ENCODE measurements around the gene TRIM48. TPM values are rescaled to one million over a fixed set of nuclear protein-coding genes. Genes with fewer than 3 reads are reported as not detected.
"Not testable (repeated sequence)": the region's sequence is repeated elsewhere in the genome, so short reads cannot be mapped to it uniquely, and the experiment has no call there.

TRIM48 gene, protein sequence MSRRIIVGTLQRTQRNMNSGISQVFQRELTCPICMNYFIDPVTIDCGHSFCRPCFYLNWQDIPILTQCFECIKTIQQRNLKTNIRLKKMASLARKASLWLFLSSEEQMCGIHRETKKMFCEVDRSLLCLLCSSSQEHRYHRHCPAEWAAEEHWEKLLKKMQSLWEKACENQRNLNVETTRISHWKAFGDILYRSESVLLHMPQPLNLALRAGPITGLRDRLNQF
- not detected for total RNA-seq

GRCh38 chr11:55261855-55262254, at the start of gene TRIM48:
Gene TRIM48 (plus strand): TSS chr11:55262155. CDS start chr11:55262268, 113 bp downstream.
- 55 to 64% methylated on average over 2 of the region's 2 CpGs for WGBS, 2 donors

GRCh38 chr11:55238316-55238715, 23.6 kb upstream of the TRIM48 start:
- H3K9me3 ChIP-seq = peaks cover 0 to 27% (median 2%) of the 10 kb centered on the region in 4 donors
- H3K4me3 ChIP-seq; H3K4me1 ChIP-seq; DNase-seq; H3K27me3 ChIP-seq; ATAC-seq (ENCODE audit: low FRiP score in 2 of 2); H3K27ac ChIP-seq; H3K36me3 ChIP-seq: not testable (repeated sequence)
- 64 to 73% methylated on average over 5 of the region's 5 CpGs for WGBS, 2 donors

More at GRCh38 chr11:55261855-55262254, at the start of gene TRIM48:
- DNase-seq; H3K9me3 ChIP-seq; ATAC-seq (ENCODE audit: low FRiP score in 2 of 2); H3K4me1 ChIP-seq; H3K4me3 ChIP-seq; H3K27ac ChIP-seq; H3K27me3 ChIP-seq; H3K36me3 ChIP-seq: not testable (repeated sequence)

GRCh38 chr11:55263081-55263480, 1.1 kb downstream of the TRIM48 start:
- Histone ChIP-seq H3K27me3 (no peaks in the 10 kb centered on the region), H3K27ac (no peak overlapping the region), H3K4me3 (no peak overlapping the region), H3K4me1 (no peaks in the 10 kb centered on the region), H3K9me3 (no peaks in the 10 kb centered on the region), H3K36me3 (no peaks in the 10 kb centered on the region)
- TF ChIP-seq CTCF (IDR thresholded peaks at IDR 0.05) (no peak), EP300 (IDR thresholded peaks at IDR 0.05) (no peak), POLR2A (IDR thresholded peaks at IDR 0.05) (no peak), POLR2AphosphoS5 (IDR thresholded peaks at IDR 0.05) (no peak)
- 84 to 90% methylated on average over 5 of the region's 5 CpGs for WGBS, 2 donors
- ATAC-seq (ENCODE audit: low FRiP score in 2 of 2) (no peak), DNase-seq (no peak)

Small RNA genes lying within 50 kb of the gene (small RNA-seq; reads per million reads assigned to genes)
- 0 reads per million in 4 donors for gene AP005597.4

Other genes with a start within 250 kb of the TRIM48 start
- gene OR4A16, start 81.0 kb downstream of the TRIM48 start, total RNA-seq = not detected
- gene OR4A15, start 105.8 kb downstream of the TRIM48 start, total RNA-seq = not detected

All from upper lobe of left lung (tissue), 6 donors.